GM21390 (cell line): ENCODE results near the gene CAV2.

Experiments
- ATAC-seq: cut with Tn5 transposase; IDR thresholded peaks from one replicate; pipeline ENCODE4 v1.9.1; 2021; ENCODE audit not compliant: unreplicated experiment

CAV2 gene

DNA sequence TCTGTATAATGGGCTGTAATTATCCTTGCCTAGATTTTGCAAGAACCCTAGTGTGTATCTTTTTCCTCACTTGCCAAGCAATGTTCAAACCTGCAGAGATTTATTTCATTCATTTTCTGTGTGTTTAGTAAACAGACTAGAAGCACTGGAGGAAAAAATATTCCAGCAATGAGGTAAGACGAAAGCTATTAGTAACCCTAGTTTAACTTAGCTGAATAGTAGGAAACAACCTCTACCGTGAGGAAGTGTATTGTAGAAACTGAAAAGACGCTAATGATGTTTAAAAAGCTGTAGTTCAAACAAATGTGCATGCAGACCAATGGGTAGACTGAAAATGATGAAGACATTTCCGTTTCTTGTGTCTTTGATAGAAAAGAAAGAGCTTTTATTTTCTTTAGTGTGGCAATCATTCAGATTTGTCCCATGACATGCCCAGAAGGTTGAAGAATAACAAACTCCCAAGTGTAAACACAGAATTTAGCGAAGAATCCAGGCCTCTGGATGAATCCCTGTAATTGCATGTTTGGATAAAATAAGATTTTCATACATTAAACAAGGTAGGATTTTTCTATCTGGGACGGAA lies 46.0 kb downstream of the CAV2 start:
- ATAC-seq = no peak

GRCh38 chr7:116546054-116546453 lies 46.5 kb downstream of the CAV2 start:
- no peak for ATAC-seq

DNA sequence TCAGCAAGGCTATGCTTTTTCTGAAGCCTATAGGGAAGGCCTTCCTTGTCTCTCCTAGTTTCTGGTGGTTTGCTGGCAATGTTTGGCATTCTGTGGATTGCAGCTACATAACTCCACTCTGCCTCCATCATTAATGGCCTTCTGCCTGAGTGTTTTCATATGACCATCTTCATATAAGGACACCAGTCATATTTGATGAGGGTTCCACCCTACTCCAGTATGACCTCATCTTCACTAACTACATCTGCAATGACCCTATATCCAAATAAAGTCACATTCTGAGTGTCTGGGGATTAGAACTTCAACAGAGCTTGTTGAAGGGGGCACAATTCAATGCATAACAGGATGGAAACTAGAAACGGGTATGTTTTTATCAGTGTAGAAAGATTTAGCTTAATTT lies 47.4 kb downstream of the CAV2 start:
- no peak for ATAC-seq

DNA sequence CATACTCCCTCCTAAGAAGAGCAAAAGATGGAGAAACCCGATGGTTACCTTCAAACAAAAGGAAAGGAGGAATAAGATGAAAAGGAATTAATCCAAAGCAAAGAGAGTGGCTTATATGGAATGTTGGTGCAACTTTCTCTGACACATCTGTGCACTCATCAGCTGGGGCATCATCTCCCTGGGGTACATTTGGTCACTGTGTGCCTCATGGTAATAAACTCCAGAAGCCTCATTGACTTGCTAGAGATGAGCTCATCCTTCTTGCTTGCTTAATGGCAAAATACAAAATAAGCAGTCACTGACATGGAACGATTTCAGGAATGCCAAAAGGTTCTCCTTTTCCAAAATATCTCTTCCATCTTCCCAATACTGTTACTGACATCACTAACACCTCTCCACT lies 47.8 kb downstream of the CAV2 start:
- no peak for ATAC-seq

- peak; percentile 94 for ATAC-seq
Observed at GRCh38 chr7:116548506-116548905, 49.0 kb downstream of the CAV2 start.

DNA sequence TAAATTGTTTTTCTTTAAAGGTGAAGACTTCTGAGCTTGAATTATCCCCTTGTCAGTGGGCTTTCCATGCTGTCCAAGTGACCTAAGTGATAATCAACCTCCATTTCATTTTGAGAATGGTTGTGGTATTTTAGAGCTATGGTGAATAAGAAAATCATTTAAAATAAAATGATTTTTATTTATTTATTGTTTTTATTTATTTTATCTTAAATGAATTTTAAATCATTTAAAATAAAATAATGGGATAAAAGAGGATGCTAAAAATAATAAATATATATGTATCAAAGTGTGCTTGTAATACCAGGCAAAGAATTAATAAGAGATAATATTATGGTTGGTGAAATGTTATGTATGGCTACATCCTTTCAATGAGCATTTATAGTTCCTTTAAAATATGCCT lies 49.8 kb downstream of the CAV2 start:
- no peak for ATAC-seq

DNA sequence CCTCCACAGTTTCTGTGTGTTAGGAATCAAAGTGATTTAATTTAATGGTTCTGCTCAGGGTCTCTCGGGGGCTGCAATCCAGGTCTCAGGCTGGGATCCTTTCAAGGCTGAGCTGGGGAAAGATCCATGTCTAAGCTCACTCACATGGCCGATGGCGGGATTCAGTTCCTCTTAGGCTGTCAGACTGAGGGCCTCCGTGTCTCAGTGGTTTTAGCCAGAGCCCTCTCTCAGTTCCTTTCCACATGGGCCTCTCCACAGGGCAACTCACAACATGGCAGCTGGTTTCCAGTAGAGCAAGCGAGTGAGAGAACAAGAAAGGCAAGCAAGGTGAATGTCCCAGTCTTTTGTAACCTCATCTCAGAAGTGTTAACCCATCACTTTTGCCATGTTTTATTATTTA lies 52.2 kb downstream of the CAV2 start:
- ATAC-seq = no peak

DNA sequence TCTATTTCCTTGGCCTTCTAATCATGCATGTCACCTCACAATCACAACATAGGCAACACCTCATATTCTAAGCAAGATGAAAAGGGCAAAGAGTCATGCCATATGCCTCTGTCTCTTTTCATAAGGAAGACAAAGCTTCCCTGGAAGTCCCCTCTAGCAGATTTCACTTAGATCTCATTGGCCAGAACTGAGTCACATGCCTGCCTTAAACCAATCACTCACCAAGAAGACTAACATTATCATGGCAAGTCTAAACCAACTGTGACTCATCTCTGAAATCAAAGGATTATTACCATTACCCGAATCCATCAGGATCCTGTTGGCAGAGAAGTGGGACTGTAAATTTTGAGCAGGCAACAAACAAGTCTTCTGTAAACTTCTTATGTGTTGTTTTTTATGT lies 53.1 kb downstream of the CAV2 start:
- no peak for ATAC-seq

- ATAC-seq = no peak
Observed at GRCh38 chr7:116553168-116553964, 53.8 kb downstream of the CAV2 start.

- ATAC-seq = no peak
Observed at GRCh38 chr7:116554436-116554835, 54.9 kb downstream of the CAV2 start.

GRCh38 chr7:116554911-116555310 lies 55.4 kb downstream of the CAV2 start:
- no peak for ATAC-seq

GRCh38 chr7:116557066-116557585 lies 57.6 kb downstream of the CAV2 start:
- no peak for ATAC-seq

DNA sequence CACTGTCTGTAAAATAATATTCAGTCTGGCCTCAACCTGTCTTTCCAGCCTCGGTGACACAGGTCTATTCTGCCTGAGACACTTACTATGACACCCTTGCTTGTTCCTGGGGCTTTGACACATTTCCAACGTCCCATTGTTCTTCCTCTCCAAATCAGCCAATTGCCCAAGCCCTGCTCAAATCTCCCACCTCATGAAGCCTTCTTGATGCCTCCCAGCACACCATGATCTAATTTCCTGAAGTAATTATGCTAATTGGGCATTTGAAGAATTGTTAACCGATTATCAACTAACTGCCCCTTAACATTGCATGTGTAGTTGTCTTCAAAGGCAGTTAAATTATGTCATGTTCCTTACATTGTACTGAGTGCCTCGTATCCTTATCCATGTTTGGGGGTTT lies 58.4 kb downstream of the CAV2 start:
- no peak for ATAC-seq
